Right lobe of liver (tissue), 4 donors: ENCODE results near the gene KIF26A.

ENCODE experiments used
- CTCF ChIP-seq, 4 donors: fragments of 200-600 bp in 3 of 4; fragments of 450-650 bp in 1 of 4; IDR thresholded peaks; one replicate each; pipeline versions ENCODE4 v1.5.1 to v1.8.0; 2016 to 2022; ENCODE audit warnings: antibody characterized with exemption in 4 of 4, mild to moderate bottlenecking in 2 of 4
- POLR2A ChIP-seq: fragments of 450-650 bp; IDR thresholded peaks from one replicate; pipeline ENCODE4 v1.6.1; 2017; ENCODE audit warnings: antibody characterized with exemption, mild to moderate bottlenecking
- donor health status: DM: no; HTN: no; CAD: no.
- donor health status: DM: no; HTN: no; CAD: no.
- donor health status: DM: no; HTN: yes; CAD: no.

- TF ChIP-seq CTCF (IDR thresholded peaks at IDR 0.05) (no peak), POLR2A (no peak)
These were observed 26.3 kb upstream of the KIF26A start for GRCh38 chr14:104112113-104112505.
